HT1080 (cell line): Measurements from ENCODE around the gene TRAF3IP3. TPM values are rescaled to one million over a fixed set of nuclear protein-coding genes. Genes with fewer than 3 reads are reported as not detected.
A peak's percentile ranks its signal among the peaks of the same experiment; 100 is the strongest.

Experiments
- DNase-seq: peaks from one replicate; pipeline ENCODE4 v3.0.0-alpha.2; 2015; ENCODE audit warnings: low read depth
- total RNA-seq: library from RNA; depleted of rRNA; stranded (reverse); fragments of >200 nt; shearing (Covaris generic); gene quantifications from 2 replicates; pipeline ENCODE4 v1.2.3, GENCODE V29; 2014

TRAF3IP3 gene
- total RNA-seq, 1 experiment from 2014 or later: not detected

GRCh38 chr1:209737118-209737505 is 18.7 kb upstream of the TRAF3IP3 start:
- no peak for DNase-seq

GRCh38 chr1:209738270-209738669 is 17.6 kb upstream of the TRAF3IP3 start:
- no peak for DNase-seq

GRCh38 chr1:209741193-209741592 is 14.7 kb upstream of the TRAF3IP3 start:
- DNase-seq: no peak

GRCh38 chr1:209741889-209742288 is 14.0 kb upstream of the TRAF3IP3 start:
- no peak for DNase-seq

GRCh38 chr1:209742409-209743144 is 13.3 kb upstream of the TRAF3IP3 start:
- no peak for DNase-seq

GRCh38 chr1:209743145-209743482 is 12.7 kb upstream of the TRAF3IP3 start:
- peak; percentile 75 for DNase-seq

- DNase-seq: no peak
These were observed 9.2 kb upstream of the TRAF3IP3 start for GRCh38 chr1:209746451-209747165.

- DNase-seq: peak; percentile 98
These were observed 8.1 kb upstream of the TRAF3IP3 start for GRCh38 chr1:209747580-209748262.

GRCh38 chr1:209748620-209749019 is 7.2 kb upstream of the TRAF3IP3 start:
- DNase-seq: no peak

GRCh38 chr1:209749205-209749604 is 6.6 kb upstream of the TRAF3IP3 start:
- no peak for DNase-seq

- DNase-seq: no peak
These were observed 6.1 kb upstream of the TRAF3IP3 start for GRCh38 chr1:209749670-209750323.

GRCh38 chr1:209751627-209752231 is 4.1 kb upstream of the TRAF3IP3 start:
- DNase-seq: no peak

GRCh38 chr1:209752890-209753289 is 3.0 kb upstream of the TRAF3IP3 start:
- DNase-seq: no peak

- DNase-seq: no peak
These were observed 597 bp upstream of the TRAF3IP3 start for GRCh38 chr1:209755256-209755655.

- DNase-seq: no peak
These were observed 977 bp downstream of the TRAF3IP3 start for GRCh38 chr1:209756615-209757445.

GRCh38 chr1:209758400-209758799 is 2.5 kb downstream of the TRAF3IP3 start:
- no peak for DNase-seq

- DNase-seq: no peak
These were observed 4.0 kb downstream of the TRAF3IP3 start for GRCh38 chr1:209759829-209760359.

- DNase-seq: peak; percentile 54
These were observed 5.3 kb downstream of the TRAF3IP3 start for GRCh38 chr1:209761011-209761635.

GRCh38 chr1:209766051-209766450 is 10.2 kb downstream of the TRAF3IP3 start:
- DNase-seq: no peak

- no peak for DNase-seq
These were observed 11.2 kb downstream of the TRAF3IP3 start for GRCh38 chr1:209767096-209767495.
